Peyer's patch (tissue), 4 donors: ENCODE results near the gene AGMO.

ENCODE experiments used
- CTCF ChIP-seq, 6 experiments: fragments of 450-650 bp in 4 of 6; fragments of 200-600 bp in 2 of 6; sonication (generic) in 1 of 6; IDR thresholded peaks; one replicate each; pipeline ENCODE4 v1.5.1; 2017 to 2019; ENCODE audit warnings: antibody characterized with exemption in 6 of 6, mild to moderate bottlenecking in 3 of 6, moderate library complexity in 1 of 6
- POLR2A ChIP-seq, 2 donors: fragments of 450-650 bp; IDR thresholded peaks; one replicate each; pipeline ENCODE4 v1.5.1; 2017; ENCODE audit warnings: antibody characterized with exemption in 2 of 2, mild to moderate bottlenecking in 2 of 2, moderate library complexity in 2 of 2

GRCh38 chr7:15452670-15453069 is 109.1 kb downstream of the AGMO start:
- TF ChIP-seq CTCF (IDR thresholded peaks at IDR 0.05) (no peak), POLR2A (IDR thresholded peaks at IDR 0.05) (no peak)
